Brain microvascular endothelial cell (primary cell): ENCODE data around the gene CHCHD6.

Experiments used
- DNase-seq: peaks from one replicate; pipeline ENCODE4 v3.0.0-alpha.2; 2020
- H3K27ac ChIP-seq: fragments of 250-450 bp; sonication (Bioruptor Pico); 2 replicates; pipeline ENCODE4 v1.5.1; 2020; ENCODE audit warnings: mild to moderate bottlenecking, moderate library complexity
- H3K27me3 ChIP-seq: fragments of 250-450 bp; sonication (Bioruptor Pico); replicated peaks from 2 replicates; pipeline ENCODE4 v1.5.1; 2020; ENCODE audit warnings: mild to moderate bottlenecking
- H3K36me3 ChIP-seq: fragments of 250-450 bp; sonication (Bioruptor Pico); replicated peaks from 2 replicates; pipeline ENCODE4 v1.5.1; 2020; ENCODE audit warnings: mild to moderate bottlenecking
- H3K4me3 ChIP-seq: 2 replicates; pipeline ENCODE4 v1.5.1; 2011; ENCODE audit warnings: low read depth, mild to moderate bottlenecking, control low read depth, low read length, moderate library complexity
- CTCF ChIP-seq: IDR thresholded peaks from 2 replicates; pipeline ENCODE4 v1.5.1; 2011; ENCODE audit warnings: low read depth, mild to moderate bottlenecking, moderate library complexity, low read length, control low read depth, inconsistent platforms; ENCODE audit errors: missing control alignments
- in situ Hi-C: cut with HindIII; loops from 2 replicates; pipeline ENCODE4 v1.10.0; 2017; ENCODE audit warnings: low sequenced_read_pairs, low pct_ligation_motif_present

Gene CHCHD6

DNA sequence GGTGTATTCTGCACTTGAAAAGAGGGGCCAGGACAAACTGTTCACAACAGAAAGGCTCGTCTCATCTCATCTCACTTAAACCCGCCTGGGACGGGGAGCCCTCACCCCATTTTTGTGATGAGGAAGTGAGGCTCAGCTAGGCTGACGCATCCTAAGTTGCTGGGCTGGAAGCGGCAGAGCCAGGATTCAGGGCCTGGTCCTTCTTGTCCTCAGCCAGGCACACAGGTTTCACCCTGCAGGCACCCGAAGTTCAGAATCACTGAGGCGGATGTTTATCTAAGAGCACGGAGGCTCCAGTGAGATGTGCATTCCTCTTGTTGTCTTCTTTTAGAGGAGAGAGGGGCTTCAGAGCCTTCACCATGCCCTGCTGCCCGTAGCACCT, 227.8 kb downstream of the CHCHD6 start:
- no peak overlapping the region for H3K4me3 ChIP-seq
- peak overlapping the region; percentile 30 for H3K27ac ChIP-seq
- H3K36me3 ChIP-seq: no peaks in the 10 kb centered on the region
- H3K27me3 ChIP-seq: no peaks in the 10 kb centered on the region
- no peak for DNase-seq
- in situ Hi-C loops: no loop called here
- TF ChIP-seq CTCF: no peak

DNA sequence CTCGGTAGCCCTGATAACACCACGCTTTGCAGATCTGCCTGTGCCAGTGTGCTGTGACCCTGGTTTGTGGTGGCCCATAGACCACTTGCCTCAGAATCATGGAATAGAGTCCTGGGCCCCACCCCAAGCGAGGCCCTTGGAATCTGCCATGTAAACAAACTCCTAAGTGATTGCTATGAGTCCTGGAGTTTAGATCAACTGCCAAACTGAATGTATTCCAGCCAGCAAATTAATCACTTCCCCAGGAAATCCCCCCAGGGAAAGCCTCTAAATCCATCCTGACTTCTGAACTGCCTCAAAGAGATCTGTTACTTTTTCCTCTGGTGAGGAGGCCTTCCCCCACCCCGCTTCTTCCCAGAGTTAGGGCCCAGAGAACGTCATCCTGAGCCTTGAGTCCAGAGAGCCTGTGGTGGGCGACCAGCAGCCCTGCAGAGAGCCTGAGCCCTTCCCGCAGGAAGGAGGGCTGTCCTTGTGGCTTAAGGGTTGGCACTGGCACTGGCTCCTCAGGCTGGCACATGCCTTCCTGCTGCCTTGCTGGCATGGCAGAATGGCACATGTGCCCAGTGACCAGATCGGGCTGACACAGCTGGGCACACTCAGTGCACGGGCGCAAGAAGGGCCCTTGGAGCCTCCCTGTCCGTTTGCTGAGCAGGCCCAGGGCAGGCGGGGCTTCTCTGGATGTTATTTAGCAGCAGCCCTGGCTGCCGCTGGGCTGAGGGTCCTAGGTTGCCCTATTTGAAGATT, 228.3 kb downstream of the CHCHD6 start:
- peak; percentile 46 for DNase-seq
- no peaks in the 10 kb centered on the region for H3K27me3 ChIP-seq
- no peaks in the 10 kb centered on the region for H3K36me3 ChIP-seq
- peak overlapping the region; percentile 30 for H3K27ac ChIP-seq
- TF ChIP-seq CTCF: no peak
- in situ Hi-C loops: no loop called here
- no peak overlapping the region for H3K4me3 ChIP-seq

- no peaks in the 10 kb centered on the region for H3K36me3 ChIP-seq
- TF ChIP-seq CTCF: no peak
- H3K27ac ChIP-seq: peak overlapping the region; percentile 45
- peak; percentile 57 for DNase-seq
- in situ Hi-C loops: no loop called here
- no peak overlapping the region for H3K4me3 ChIP-seq
- no peaks in the 10 kb centered on the region for H3K27me3 ChIP-seq
Observed at GRCh38 chr3:126934031-126934531, 230.0 kb downstream of the CHCHD6 start.

DNA sequence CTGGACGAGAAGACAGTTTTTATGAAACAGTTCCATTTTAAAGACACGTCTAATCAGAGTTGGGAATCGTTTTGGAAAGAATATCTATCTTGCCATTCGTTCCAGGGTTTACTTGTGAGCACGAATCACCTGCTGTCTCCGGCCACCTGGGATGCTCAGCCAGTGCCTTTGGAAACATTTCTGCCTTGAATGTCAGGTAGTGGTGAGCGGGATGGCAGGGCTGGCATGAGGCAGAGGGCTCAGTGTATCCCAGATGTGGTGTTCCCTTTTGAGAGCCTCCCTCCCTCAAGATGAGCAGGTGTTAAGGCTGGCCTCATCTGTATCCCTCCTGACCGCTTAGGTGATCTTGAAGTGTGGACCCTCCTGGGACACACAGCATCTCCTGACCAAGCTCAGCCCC, 231.0 kb downstream of the CHCHD6 start:
- no peak overlapping the region for H3K27ac ChIP-seq
- no peak for TF ChIP-seq CTCF
- no peaks in the 10 kb centered on the region for H3K27me3 ChIP-seq
- in situ Hi-C loops: no loop called here
- no peak overlapping the region for H3K4me3 ChIP-seq
- no peaks in the 10 kb centered on the region for H3K36me3 ChIP-seq
- no peak for DNase-seq

DNA sequence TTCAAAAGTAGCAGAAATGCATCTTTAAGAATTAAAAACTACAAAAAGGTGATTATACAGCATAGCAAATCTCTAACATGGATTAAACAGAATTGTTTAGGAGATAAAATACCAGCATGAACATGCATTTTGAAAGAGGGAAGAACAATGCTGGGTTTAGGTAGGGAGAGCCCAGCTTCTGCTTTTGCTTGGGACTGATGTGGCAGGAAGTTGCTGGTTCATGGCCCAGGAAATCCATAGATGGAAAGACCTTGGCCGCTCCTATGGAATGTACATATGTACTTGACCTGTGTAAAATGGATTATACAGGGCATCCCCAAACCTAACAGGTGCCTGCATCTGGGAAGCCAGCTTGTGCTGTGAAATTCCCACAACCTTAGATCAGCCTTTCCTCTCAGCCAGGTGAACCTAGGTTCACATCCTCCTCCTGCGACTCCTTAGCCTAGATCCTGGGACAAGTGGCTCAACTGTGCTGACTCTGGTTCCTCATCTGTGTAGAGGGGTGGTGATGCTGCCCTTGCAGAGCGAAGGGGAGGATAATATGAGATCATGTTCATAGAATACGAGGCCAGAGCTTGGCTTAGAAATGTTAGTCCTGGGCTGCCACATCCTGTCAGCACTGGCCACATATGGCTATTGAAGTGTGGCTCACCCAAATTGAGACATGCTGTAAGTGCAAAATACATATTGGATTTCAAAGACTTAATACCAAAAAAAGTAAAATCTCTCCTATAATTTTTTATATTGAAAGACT, 231.9 kb downstream of the CHCHD6 start:
- no peak overlapping the region for H3K4me3 ChIP-seq
- DNase-seq: no peak

More for the DNA sequence above, 231.9 kb downstream of the CHCHD6 start:
- Histone ChIP-seq H3K27me3 (no peaks in the 10 kb centered on the region), H3K36me3 (no peaks in the 10 kb centered on the region), H3K27ac (no peak overlapping the region)
- in situ Hi-C loops: no loop called here
- no peak for TF ChIP-seq CTCF
